Breast epithelium (tissue), 4 donors: ENCODE results near the gene PIM3. TPM values are rescaled to one million over a fixed set of nuclear protein-coding genes. Genes with fewer than 3 reads are reported as not detected.

ENCODE experiments used
- DNase-seq, 2 donors: peaks; one replicate each; pipeline ENCODE4 v3.0.0-alpha.2; 2019; ENCODE audit warnings: low spot score in 2 of 2
- H3K27ac ChIP-seq, 2 donors: fragments of 200-600 bp; sonication (generic) in 1 of 2; one replicate each; pipeline ENCODE4 v1.5.1; 2016 to 2019; ENCODE audit warnings: mild to moderate bottlenecking in 1 of 2
- H3K27me3 ChIP-seq, 2 donors: fragments of 200-600 bp; sonication (generic) in 1 of 2; one replicate each; pipeline versions ENCODE4 v1.5.1 to v1.6.0; 2017 to 2019; ENCODE audit warnings: control low read depth in 1 of 2, mild to moderate bottlenecking in 1 of 2
- H3K36me3 ChIP-seq: fragments of 200-600 bp; one replicate; pipeline ENCODE4 v1.5.1; 2019
- H3K4me1 ChIP-seq, 2 donors: fragments of 200-600 bp; sonication (generic); one replicate each; pipeline ENCODE4 v1.5.1; 2016 to 2019; ENCODE audit warnings: control low read depth in 1 of 2
- H3K4me3 ChIP-seq, 3 donors: fragments of 200-600 bp; sonication (generic); 1 replicate in 2 of 3; 2 replicates in 1 of 3; pipeline ENCODE4 v1.5.1; 2016 to 2019; ENCODE audit warnings: mild to moderate bottlenecking in 3 of 3, moderate library complexity in 2 of 3
- H3K9me3 ChIP-seq, 2 donors: fragments of 200-600 bp; sonication (generic) in 1 of 2; one replicate each; pipeline ENCODE4 v1.5.1; 2016 to 2019; ENCODE audit warnings: control low read depth in 1 of 2
- CTCF ChIP-seq, 3 donors: fragments of 450-650 bp; IDR thresholded peaks; one replicate each; pipeline ENCODE4 v1.5.1; 2016 to 2017; ENCODE audit warnings: antibody characterized with exemption in 3 of 3, mild to moderate bottlenecking in 3 of 3, moderate library complexity in 3 of 3
- POLR2A ChIP-seq: fragments of 450-650 bp; IDR thresholded peaks from one replicate; pipeline ENCODE4 v1.6.1; 2016; ENCODE audit warnings: antibody characterized with exemption, mild to moderate bottlenecking, moderate library complexity
- POLR2AphosphoS5 ChIP-seq, 3 donors: sonication (generic); formaldehyde crosslinking; IDR thresholded peaks; one replicate each; pipeline ENCODE4 v1.6.1; 2017; ENCODE audit warnings: antibody characterized with exemption in 3 of 3
- intact Hi-C: fragments of 100-400 bp; cut with DNase I; formaldehyde crosslinking; loops from one replicate; pipeline ENCODE4 v1.15.1; 2023; ENCODE audit warnings: low total_unique reads
- total RNA-seq, 3 donors: library from RNA; depleted of rRNA; stranded (reverse); fragments of >200 nt; gene quantifications; one replicate each; pipeline ENCODE4 v1.1.0, GENCODE V29; 2016

Gene PIM3
- total RNA-seq, 3 donors from 2014 or later, result 63.0 to 92.1 (median 87.1) TPM

- no peak for DNase-seq
- Histone ChIP-seq H3K4me3 (peak overlapping the region; percentile 67 to 94 (median 80)), H3K36me3 (no peaks in the 10 kb centered on the region), H3K27ac (peak overlapping the region; percentile 89 to 95), H3K9me3 (no peaks in the 10 kb centered on the region), H3K27me3 (no peaks in the 10 kb centered on the region), H3K4me1 (peaks cover 5 to 6% of the 10 kb centered on the region in 2 donors)
- TF ChIP-seq POLR2A (no peak), POLR2AphosphoS5 (IDR thresholded peaks at IDR 0.05) (no peak), CTCF (IDR thresholded peaks at IDR 0.05) (no peak)
- intact Hi-C loops, result no loop called here
Measured at GRCh38 chr22:49918911-49919881, 41.4 kb upstream of the PIM3 start.

DNA sequence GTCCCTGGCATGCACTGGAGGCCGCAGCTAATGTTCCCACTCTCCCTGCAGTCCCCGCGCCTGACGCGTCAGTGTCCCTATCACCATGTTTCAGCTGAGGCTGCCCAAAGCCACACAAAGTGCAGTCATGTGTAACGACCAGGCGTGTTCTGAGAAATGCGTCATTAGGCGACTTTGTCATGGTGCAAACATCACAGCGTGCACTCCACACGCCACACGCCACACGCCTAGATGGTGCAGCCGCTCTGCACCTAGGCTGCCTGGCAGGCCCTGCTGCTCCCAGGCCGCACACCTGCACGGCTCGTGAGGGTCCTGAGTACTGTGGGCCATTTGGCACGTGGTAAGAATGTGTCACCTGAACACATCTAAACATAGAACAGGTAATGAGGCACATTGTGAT is 39.7 kb upstream of the PIM3 start:
- intact Hi-C loops, result no loop called here
- H3K36me3 ChIP-seq, result no peaks in the 10 kb centered on the region

GRCh38 chr22:49921508-49922278 is 38.9 kb upstream of the PIM3 start:
- no peaks in the 10 kb centered on the region for H3K27me3 ChIP-seq
- no peak overlapping the region for H3K27ac ChIP-seq
- no peak overlapping the region for H3K4me3 ChIP-seq
- intact Hi-C loops, result no loop called here
- TF ChIP-seq POLR2A, result no peak
- TF ChIP-seq POLR2AphosphoS5 (IDR thresholded peaks at IDR 0.05), result no peak
- TF ChIP-seq CTCF (IDR thresholded peaks at IDR 0.05), result no peak
- no peaks in the 10 kb centered on the region for H3K9me3 ChIP-seq
- peaks cover 5 to 6% of the 10 kb centered on the region in 2 donors for H3K4me1 ChIP-seq
- DNase-seq, result no peak
- H3K36me3 ChIP-seq, result no peaks in the 10 kb centered on the region

More for the DNA sequence above, 39.7 kb upstream of the PIM3 start:
- no peaks in the 10 kb centered on the region for H3K27me3 ChIP-seq
- H3K27ac ChIP-seq, result no peak overlapping the region
- no peaks in the 10 kb centered on the region for H3K9me3 ChIP-seq
- no peak for DNase-seq
- TF ChIP-seq POLR2AphosphoS5 (IDR thresholded peaks at IDR 0.05) (no peak), CTCF (IDR thresholded peaks at IDR 0.05) (no peak)
- peaks cover 5 to 6% of the 10 kb centered on the region in 2 donors for H3K4me1 ChIP-seq
- H3K4me3 ChIP-seq, result no peak overlapping the region

GRCh38 chr22:49922484-49922883 is 38.1 kb upstream of the PIM3 start:
- Histone ChIP-seq H3K27ac (no peak overlapping the region), H3K9me3 (no peaks in the 10 kb centered on the region), H3K4me1 (peaks cover 5 to 6% of the 10 kb centered on the region in 2 donors), H3K4me3 (no peak overlapping the region), H3K27me3 (no peaks in the 10 kb centered on the region), H3K36me3 (no peaks in the 10 kb centered on the region)
- intact Hi-C loops, result no loop called here
- no peak for DNase-seq
- TF ChIP-seq POLR2AphosphoS5 (IDR thresholded peaks at IDR 0.05), result no peak
- TF ChIP-seq CTCF (IDR thresholded peaks at IDR 0.05), result no peak
- no peak for TF ChIP-seq POLR2A
